ENCODE measurements around the gene ZPLD1.

ZPLD1 gene

DNA sequence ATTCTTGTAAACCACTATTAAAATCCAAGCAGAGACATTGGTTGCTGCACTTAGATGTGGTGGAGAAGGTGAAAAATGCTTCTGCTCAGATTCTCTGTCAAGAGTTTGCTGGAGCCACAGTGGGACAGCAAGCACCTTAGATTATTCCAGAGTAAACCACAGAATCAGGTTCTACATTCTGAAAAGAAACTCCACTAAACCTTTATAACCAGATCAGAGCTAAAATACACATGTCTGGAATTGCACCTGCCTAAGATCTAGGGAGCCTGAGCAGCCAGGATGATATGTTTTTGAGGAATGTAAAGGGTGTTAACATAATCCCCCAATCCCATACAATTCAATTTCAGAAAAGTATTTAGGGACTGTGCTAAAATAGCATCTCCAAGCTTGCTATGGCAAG, at the start of gene ZPLD1:
Gene ZPLD1, plus strand, starts transcription at position 301 of the 400 bp plus-strand sequence. CDS start 3,473 bp downstream, outside the sequence.
- no peak for DNase-seq (ENCODE audit: extremely low read depth, low read depth)
- no peak within 1 kb of the TSS for H3K4me3 ChIP-seq (replicated peaks; ENCODE audit: low read depth, low read length)
- TF ChIP-seq CTCF (IDR thresholded peaks at IDR 0.05; ENCODE audit: low read depth, low read length, missing control alignments): no peak

GRCh38 chr3:102390171-102390864, 44.5 kb upstream of the ZPLD1 start:
- H3K4me3 ChIP-seq (replicated peaks; ENCODE audit: low read depth, low read length): no peak overlapping the region
- no peak for TF ChIP-seq CTCF (IDR thresholded peaks at IDR 0.05; ENCODE audit: low read depth, low read length, missing control alignments)

GRCh38 chr3:102390916-102391315, 43.9 kb upstream of the ZPLD1 start:
- DNase-seq (ENCODE audit: extremely low read depth, low read depth): no peak
- no peak for TF ChIP-seq CTCF (IDR thresholded peaks at IDR 0.05; ENCODE audit: low read depth, low read length, missing control alignments)
- no peak overlapping the region for H3K4me3 ChIP-seq (replicated peaks; ENCODE audit: low read depth, low read length)

More at GRCh38 chr3:102390171-102390864, 44.5 kb upstream of the ZPLD1 start:
- DNase-seq (ENCODE audit: extremely low read depth, low read depth): no peak

GRCh38 chr3:102391491-102391890, 43.3 kb upstream of the ZPLD1 start:
- no peak for DNase-seq (ENCODE audit: extremely low read depth, low read depth)
- H3K4me3 ChIP-seq (replicated peaks; ENCODE audit: low read depth, low read length): no peak overlapping the region
- TF ChIP-seq CTCF (IDR thresholded peaks at IDR 0.05; ENCODE audit: low read depth, low read length, missing control alignments): no peak

- H3K4me3 ChIP-seq (replicated peaks; ENCODE audit: low read depth, low read length): no peak overlapping the region
- TF ChIP-seq CTCF (IDR thresholded peaks at IDR 0.05; ENCODE audit: low read depth, low read length, missing control alignments): no peak
- no peak for DNase-seq (ENCODE audit: extremely low read depth, low read depth)
Observed at GRCh38 chr3:102394517-102394916, 40.3 kb upstream of the ZPLD1 start.

GRCh38 chr3:102398176-102398575, 36.6 kb upstream of the ZPLD1 start:
- no peak for DNase-seq (ENCODE audit: extremely low read depth, low read depth)
- TF ChIP-seq CTCF (IDR thresholded peaks at IDR 0.05; ENCODE audit: low read depth, low read length, missing control alignments): no peak
- no peak overlapping the region for H3K4me3 ChIP-seq (replicated peaks; ENCODE audit: low read depth, low read length)

- no peak for DNase-seq (ENCODE audit: extremely low read depth, low read depth)
Observed at GRCh38 chr3:102398666-102399065, 36.1 kb upstream of the ZPLD1 start.

More at GRCh38 chr3:102398666-102399065, 36.1 kb upstream of the ZPLD1 start:
- H3K4me3 ChIP-seq (replicated peaks; ENCODE audit: low read depth, low read length): no peak overlapping the region
- TF ChIP-seq CTCF (IDR thresholded peaks at IDR 0.05; ENCODE audit: low read depth, low read length, missing control alignments): no peak
